WERI-Rb-1 (cell line): ENCODE data around the gene TCEAL4.

ENCODE experiments used
- DNase-seq: peaks from one replicate; pipeline ENCODE4 v3.0.0-alpha.2; 2020
- H3K27ac ChIP-seq: fragments of 250-450 bp; sonication (Bioruptor Pico); 2 replicates; pipeline ENCODE4 v1.5.1; 2020; ENCODE audit warnings: mild to moderate bottlenecking, moderate library complexity
- H3K27me3 ChIP-seq: fragments of 250-450 bp; sonication (Bioruptor Pico); 2 replicates; pipeline ENCODE4 v1.5.1; 2021; ENCODE audit warnings: mild to moderate bottlenecking, low read depth, moderate library complexity; ENCODE audit not compliant: insufficient read depth, severe bottlenecking
- H3K36me3 ChIP-seq: fragments of 250-450 bp; sonication (Bioruptor Pico); 2 replicates; pipeline ENCODE4 v1.5.1; 2020; ENCODE audit warnings: mild to moderate bottlenecking, moderate library complexity
- H3K4me3 ChIP-seq: 2 replicates; pipeline ENCODE4 v1.5.1; 2011; ENCODE audit warnings: low read depth, mild to moderate bottlenecking, control low read depth, low read length
- H3K9me3 ChIP-seq: fragments of 250-450 bp; sonication (Bioruptor Pico); 2 replicates; pipeline ENCODE4 v1.5.1; 2021; ENCODE audit warnings: mild to moderate bottlenecking, moderate library complexity; ENCODE audit not compliant: severe bottlenecking
- TF ChIP-seq, protein P1 (sequence below): IDR thresholded peaks from 2 replicates; pipeline ENCODE4 v1.5.1; 2011; ENCODE audit warnings: low read depth, mild to moderate bottlenecking, control low read depth, inconsistent platforms, low read length

TCEAL4 gene

DNA sequence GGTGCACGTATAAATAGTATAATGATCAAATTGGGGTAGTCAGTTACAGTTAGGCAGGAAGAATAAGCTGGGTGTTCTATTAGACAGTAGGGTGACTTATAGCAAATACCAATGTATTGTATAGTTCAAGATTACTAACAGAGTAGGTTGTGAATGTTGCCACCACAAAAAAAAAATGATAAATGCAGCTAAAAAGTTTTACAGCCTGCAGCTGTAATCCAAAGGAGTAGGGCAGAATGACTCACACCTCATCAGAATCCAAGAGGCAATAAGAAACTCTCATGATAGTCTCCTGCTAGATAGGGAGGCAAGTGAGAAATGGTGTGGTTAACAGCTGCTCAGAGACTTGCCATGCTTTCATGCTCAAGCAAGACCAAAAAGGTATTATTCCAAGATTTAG lies 19.6 kb upstream of the TCEAL4 start:
- no peak overlapping the region for H3K27ac ChIP-seq
- no peaks in the 10 kb centered on the region for H3K9me3 ChIP-seq
- no peak overlapping the region for H3K4me3 ChIP-seq
- TF ChIP-seq, protein P1, sequence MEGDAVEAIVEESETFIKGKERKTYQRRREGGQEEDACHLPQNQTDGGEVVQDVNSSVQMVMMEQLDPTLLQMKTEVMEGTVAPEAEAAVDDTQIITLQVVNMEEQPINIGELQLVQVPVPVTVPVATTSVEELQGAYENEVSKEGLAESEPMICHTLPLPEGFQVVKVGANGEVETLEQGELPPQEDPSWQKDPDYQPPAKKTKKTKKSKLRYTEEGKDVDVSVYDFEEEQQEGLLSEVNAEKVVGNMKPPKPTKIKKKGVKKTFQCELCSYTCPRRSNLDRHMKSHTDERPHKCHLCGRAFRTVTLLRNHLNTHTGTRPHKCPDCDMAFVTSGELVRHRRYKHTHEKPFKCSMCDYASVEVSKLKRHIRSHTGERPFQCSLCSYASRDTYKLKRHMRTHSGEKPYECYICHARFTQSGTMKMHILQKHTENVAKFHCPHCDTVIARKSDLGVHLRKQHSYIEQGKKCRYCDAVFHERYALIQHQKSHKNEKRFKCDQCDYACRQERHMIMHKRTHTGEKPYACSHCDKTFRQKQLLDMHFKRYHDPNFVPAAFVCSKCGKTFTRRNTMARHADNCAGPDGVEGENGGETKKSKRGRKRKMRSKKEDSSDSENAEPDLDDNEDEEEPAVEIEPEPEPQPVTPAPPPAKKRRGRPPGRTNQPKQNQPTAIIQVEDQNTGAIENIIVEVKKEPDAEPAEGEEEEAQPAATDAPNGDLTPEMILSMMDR, result no peak
- peaks cover 8% of the 10 kb centered on the region for H3K27me3 ChIP-seq
- DNase-seq, result no peak
- no peaks in the 10 kb centered on the region for H3K36me3 ChIP-seq

DNA sequence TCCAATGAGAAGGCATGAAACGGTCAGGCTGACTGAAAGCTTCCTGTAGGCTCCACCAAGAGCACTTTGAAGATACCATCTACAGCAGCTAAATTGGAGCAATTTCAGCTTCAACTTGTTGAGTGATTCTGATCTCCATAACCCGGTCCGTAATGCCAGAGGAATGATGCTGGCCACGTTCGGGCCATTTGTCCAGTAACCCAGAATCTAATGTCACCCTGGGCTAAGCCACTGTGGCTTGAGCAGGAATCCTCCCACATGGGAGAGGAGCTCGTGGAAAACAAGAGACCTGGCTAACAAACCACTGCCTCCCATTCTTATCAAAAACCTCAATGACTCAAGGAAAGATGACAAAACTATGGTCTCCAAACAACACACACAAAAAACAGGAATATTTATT lies 14.2 kb upstream of the TCEAL4 start:
- H3K9me3 ChIP-seq, result no peaks in the 10 kb centered on the region

DNA sequence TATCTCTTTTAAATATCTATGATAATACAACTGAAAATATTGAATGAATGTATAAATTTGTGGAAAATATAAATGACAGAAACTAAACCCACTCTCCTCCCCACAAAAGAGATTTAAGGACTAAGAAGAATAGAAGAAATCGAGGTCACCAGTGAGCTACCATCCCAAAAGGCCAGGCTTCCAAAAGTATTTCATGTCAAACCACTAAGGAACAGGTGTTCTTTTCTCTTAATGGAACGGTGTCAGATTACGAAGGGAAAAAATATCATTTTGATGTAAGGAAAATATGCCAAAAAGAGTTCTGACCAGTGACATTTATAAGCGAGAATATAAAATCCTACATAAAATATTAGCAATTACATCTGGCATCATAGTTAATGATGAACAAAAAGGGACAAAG lies 13.6 kb upstream of the TCEAL4 start:
- Histone ChIP-seq H3K27me3 (peaks cover 7% of the 10 kb centered on the region), H3K9me3 (no peaks in the 10 kb centered on the region), H3K36me3 (no peaks in the 10 kb centered on the region), H3K27ac (no peak overlapping the region), H3K4me3 (no peak overlapping the region)
- TF ChIP-seq, protein P1, result no peak
- DNase-seq, result no peak

More for the DNA sequence above, 14.2 kb upstream of the TCEAL4 start:
- DNase-seq, result no peak
- Histone ChIP-seq H3K27me3 (peaks cover 7% of the 10 kb centered on the region), H3K27ac (no peak overlapping the region), H3K4me3 (no peak overlapping the region), H3K36me3 (no peaks in the 10 kb centered on the region)
- TF ChIP-seq, protein P1, result no peak

DNA sequence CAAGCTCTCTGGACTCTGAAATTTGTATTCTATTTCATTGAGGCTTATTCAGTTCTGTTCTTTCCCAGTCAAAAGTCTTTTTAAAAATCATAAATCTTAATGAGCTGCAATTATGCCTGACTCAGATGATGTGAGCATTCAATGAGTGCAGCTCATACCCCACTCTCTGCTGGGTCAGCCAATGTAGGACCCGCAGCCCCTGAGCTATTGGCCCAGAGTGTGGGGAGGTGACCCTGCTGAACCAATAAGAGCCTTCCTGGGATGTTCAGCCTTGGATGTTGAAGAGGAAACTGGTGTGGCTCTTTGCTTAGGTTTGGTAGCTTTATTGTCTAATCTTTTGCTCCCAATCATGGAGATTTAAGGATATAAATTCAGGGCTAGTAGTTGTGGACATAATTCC lies 12.1 kb upstream of the TCEAL4 start:
- TF ChIP-seq, protein P1, result no peak
- H3K27ac ChIP-seq, result no peak overlapping the region
- H3K4me3 ChIP-seq, result no peak overlapping the region
- H3K36me3 ChIP-seq, result no peaks in the 10 kb centered on the region
- peaks cover 5% of the 10 kb centered on the region for H3K27me3 ChIP-seq
- no peak for DNase-seq
- no peaks in the 10 kb centered on the region for H3K9me3 ChIP-seq

DNA sequence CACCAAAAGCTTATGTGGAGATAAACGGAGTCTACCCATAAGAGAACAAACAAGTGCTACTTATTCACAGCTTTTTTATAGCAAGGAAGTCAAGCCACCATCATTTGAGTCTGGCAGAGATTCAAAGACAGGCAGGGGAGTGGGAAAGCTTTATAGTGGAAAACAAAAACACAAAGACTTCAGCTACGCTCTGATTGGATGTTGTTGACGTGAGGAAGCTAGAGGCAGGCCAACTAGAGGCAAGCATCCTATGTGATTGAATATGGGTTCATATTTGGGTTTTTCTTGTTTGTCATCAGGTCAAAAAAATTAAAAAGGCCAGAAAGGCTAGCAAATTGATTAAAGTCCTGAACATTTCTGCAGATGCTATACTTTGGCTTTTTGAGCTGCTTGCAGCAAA lies 719 bp upstream of the TCEAL4 start:
- Histone ChIP-seq H3K4me3 (no peak overlapping the region), H3K36me3 (no peaks in the 10 kb centered on the region), H3K27me3 (peaks cover 3% of the 10 kb centered on the region), H3K27ac (no peak overlapping the region), H3K9me3 (no peaks in the 10 kb centered on the region)
- TF ChIP-seq, protein P1, result no peak
- no peak for DNase-seq

DNA sequence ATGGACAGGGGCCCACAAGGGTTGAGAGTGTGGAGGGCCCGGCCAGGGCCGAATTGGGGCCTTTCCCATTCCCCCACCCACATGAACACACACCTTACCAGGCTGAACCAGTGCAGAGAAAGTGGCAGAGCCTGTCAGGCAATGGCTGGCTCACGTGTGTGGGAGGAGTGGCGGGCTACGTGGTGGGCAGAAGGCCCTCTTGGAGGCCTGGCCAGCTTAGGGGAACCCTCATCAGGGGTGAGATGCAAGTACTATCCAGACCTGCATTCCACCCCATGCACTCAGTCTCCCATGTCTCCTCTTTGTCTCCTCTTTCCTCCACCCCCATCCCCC lies 965 bp downstream of the TCEAL4 start:
- no peaks in the 10 kb centered on the region for H3K36me3 ChIP-seq
- DNase-seq, result no peak
- no peak overlapping the region for H3K27ac ChIP-seq
- peak overlapping the region; percentile 67 for H3K4me3 ChIP-seq
- H3K9me3 ChIP-seq, result no peaks in the 10 kb centered on the region
- TF ChIP-seq, protein P1, result no peak
- H3K27me3 ChIP-seq, result no peaks in the 10 kb centered on the region
